HUES64 (cell line): ENCODE data around the gene ARHGEF2.

ENCODE experiments used
- H3K27ac ChIP-seq: 2 replicates; pipeline ENCODE4 v1.7.0; 2013; ENCODE audit warnings: low read depth, low read length, inconsistent platforms
- H3K27me3 ChIP-seq: 2 replicates; pipeline ENCODE4 v1.6.1; 2013; ENCODE audit warnings: mild to moderate bottlenecking, low read length; ENCODE audit not compliant: insufficient read depth
- H3K36me3 ChIP-seq: 2 replicates; pipeline ENCODE4 v1.6.1; 2013; ENCODE audit warnings: mild to moderate bottlenecking, low read length; ENCODE audit not compliant: insufficient read depth
- H3K4me1 ChIP-seq: 2 replicates; pipeline ENCODE4 v1.6.1; 2013; ENCODE audit warnings: mild to moderate bottlenecking, low read length, moderate library complexity; ENCODE audit not compliant: insufficient read depth
- H3K4me3 ChIP-seq: 2 replicates; pipeline ENCODE4 v1.5.1; 2013; ENCODE audit warnings: mild to moderate bottlenecking, low read length, moderate library complexity
- H3K9ac ChIP-seq: 2 replicates; pipeline ENCODE4 v1.6.1; 2013; ENCODE audit warnings: mild to moderate bottlenecking, low read depth, low read length
- H3K9me3 ChIP-seq: 2 replicates; pipeline ENCODE4 v1.6.1; 2013; ENCODE audit warnings: low read depth, low read length; ENCODE audit not compliant: insufficient read depth
- WGBS: fragments of 150-250, 120-280 bp; methylation state at CpG from one replicate; pipeline ENCODE4 v1.1.7; 2013; ENCODE audit warnings: missing lambda C conversion rate; 5-methylcytosine and 5-hydroxymethylcytosine counted together

The ARHGEF2 gene

GRCh38 chr1:155925506-155925905, 52.8 kb downstream of the ARHGEF2 start:
- H3K27ac ChIP-seq: no peak overlapping the region

GRCh38 chr1:155920717-155921116, 57.6 kb downstream of the ARHGEF2 start:
- Histone ChIP-seq H3K9ac (no peak overlapping the region), H3K36me3 (peaks cover 96% of the 10 kb centered on the region), H3K4me3 (no peak overlapping the region), H3K4me1 (no peaks in the 10 kb centered on the region), H3K27me3 (no peaks in the 10 kb centered on the region), H3K9me3 (no peaks in the 10 kb centered on the region), H3K27ac (no peak overlapping the region)
- WGBS: 95% methylated on average over 3 of the region's 3 CpGs

More at GRCh38 chr1:155925506-155925905, 52.8 kb downstream of the ARHGEF2 start:
- Histone ChIP-seq H3K9me3 (no peaks in the 10 kb centered on the region), H3K9ac (no peak overlapping the region), H3K27me3 (no peaks in the 10 kb centered on the region), H3K36me3 (peaks cover 95% of the 10 kb centered on the region), H3K4me1 (no peaks in the 10 kb centered on the region), H3K4me3 (no peak overlapping the region)
- 99% methylated on average over 2 of the region's 2 CpGs for WGBS

GRCh38 chr1:155919801-155920200, 58.5 kb downstream of the ARHGEF2 start:
- WGBS: 93% methylated on average over 2 of the region's 2 CpGs
- Histone ChIP-seq H3K27me3 (no peaks in the 10 kb centered on the region), H3K4me1 (no peaks in the 10 kb centered on the region), H3K9ac (no peak overlapping the region), H3K9me3 (no peaks in the 10 kb centered on the region), H3K27ac (no peak overlapping the region), H3K36me3 (peaks cover 98% of the 10 kb centered on the region), H3K4me3 (no peak overlapping the region)

- no peaks in the 10 kb centered on the region for H3K9me3 ChIP-seq
- 97% methylated on average over 3 of the region's 3 CpGs for WGBS
- no peaks in the 10 kb centered on the region for H3K4me1 ChIP-seq
- no peak overlapping the region for H3K27ac ChIP-seq
- H3K27me3 ChIP-seq: no peaks in the 10 kb centered on the region
- H3K36me3 ChIP-seq: peaks cover 98% of the 10 kb centered on the region
- no peak overlapping the region for H3K9ac ChIP-seq
- H3K4me3 ChIP-seq: no peak overlapping the region
Observed at GRCh38 chr1:155918660-155919059, 59.7 kb downstream of the ARHGEF2 start.

- Histone ChIP-seq H3K27ac (no peak overlapping the region), H3K4me1 (peaks cover 12% of the 10 kb centered on the region; the same call in 1 of the 2 replicates), H3K9me3 (no peaks in the 10 kb centered on the region), H3K27me3 (no peaks in the 10 kb centered on the region), H3K9ac (no peak overlapping the region), H3K4me3 (no peak overlapping the region), H3K36me3 (peaks cover 77% of the 10 kb centered on the region)
- WGBS: 88% methylated on average over 5 of the region's 6 CpGs
Observed at GRCh38 chr1:155913969-155914757, 64.2 kb downstream of the ARHGEF2 start.

GRCh38 chr1:155912056-155912536, 66.3 kb downstream of the ARHGEF2 start:
- Histone ChIP-seq H3K9me3 (no peaks in the 10 kb centered on the region), H3K27ac (peak overlapping the region; percentile 54), H3K36me3 (peaks cover 69% of the 10 kb centered on the region), H3K4me3 (no peak overlapping the region), H3K4me1 (peaks cover 12% of the 10 kb centered on the region; the same call in 1 of the 2 replicates), H3K9ac (0 out of 2 replicates have a peak overlapping the region, but pooled peaks have one; percentile 23), H3K27me3 (no peaks in the 10 kb centered on the region)
- WGBS: 90% methylated on average over 10 of the region's 11 CpGs

- H3K9me3 ChIP-seq: no peaks in the 10 kb centered on the region
- H3K27ac ChIP-seq: peak within 1 kb of the TSS; percentile 54
- H3K4me1 ChIP-seq: peaks cover 12% of the 10 kb centered on the region; the same call in 1 of the 2 replicates
- H3K9ac ChIP-seq: peak within 1 kb of the TSS; percentile 77
- no peaks in the 10 kb centered on the region for H3K27me3 ChIP-seq
- 9% methylated on average over 31 of the region's 34 CpGs for WGBS
- peak within 1 kb of the TSS; percentile 93 for H3K4me3 ChIP-seq
- peaks cover 66% of the 10 kb centered on the region for H3K36me3 ChIP-seq
Observed at GRCh38 chr1:155911156-155912055, 66.9 kb downstream of the ARHGEF2 start, which contains the start of gene RIT1. RIT1 (minus strand) TSS chr1:155911349; CDS start chr1:155910761, 588 bp downstream.

- Histone ChIP-seq H3K27ac (peak overlapping the region; percentile 54; the same call in 1 of the 2 replicates), H3K36me3 (peaks cover 66% of the 10 kb centered on the region), H3K9ac (peak overlapping the region; percentile 77)
Observed at GRCh38 chr1:155910621-155911121, 67.7 kb downstream of the ARHGEF2 start.

GRCh38 chr1:155909894-155910293, 68.5 kb downstream of the ARHGEF2 start:
- H3K9ac ChIP-seq: no peak overlapping the region
- WGBS: 89% methylated on average over 3 of the region's 4 CpGs
- H3K36me3 ChIP-seq: peaks cover 66% of the 10 kb centered on the region
- peaks cover 12% of the 10 kb centered on the region; the same call in 1 of the 2 replicates for H3K4me1 ChIP-seq
- no peaks in the 10 kb centered on the region for H3K9me3 ChIP-seq
- H3K27ac ChIP-seq: no peak overlapping the region
- H3K27me3 ChIP-seq: no peaks in the 10 kb centered on the region
- H3K4me3 ChIP-seq: peak overlapping the region; percentile 93; the same call in 1 of the 2 replicates

More at GRCh38 chr1:155910621-155911121, 67.7 kb downstream of the ARHGEF2 start:
- H3K4me3 ChIP-seq: peak overlapping the region; percentile 93
- peaks cover 12% of the 10 kb centered on the region; the same call in 1 of the 2 replicates for H3K4me1 ChIP-seq
- H3K9me3 ChIP-seq: no peaks in the 10 kb centered on the region
- H3K27me3 ChIP-seq: no peaks in the 10 kb centered on the region
- 10% methylated on average over 9 of the region's 11 CpGs for WGBS

GRCh38 chr1:155904261-155904660, 74.1 kb downstream of the ARHGEF2 start:
- H3K27ac ChIP-seq: no peak overlapping the region
- H3K9me3 ChIP-seq: no peaks in the 10 kb centered on the region
- peaks cover 82% of the 10 kb centered on the region for H3K36me3 ChIP-seq
- WGBS: 99% methylated on average over 12 of the region's 12 CpGs
- H3K4me1 ChIP-seq: no peaks in the 10 kb centered on the region
- H3K4me3 ChIP-seq: no peak overlapping the region
- H3K27me3 ChIP-seq: no peaks in the 10 kb centered on the region
- no peak overlapping the region for H3K9ac ChIP-seq
